GM21423 (cell line): ENCODE measurements around the gene ALOX5.
A peak's percentile ranks its signal among the peaks of the same experiment; 100 is the strongest.

Source experiments
- ATAC-seq: cut with Tn5 transposase; IDR thresholded peaks from one replicate; pipeline ENCODE4 v1.9.1; 2021; ENCODE audit warnings: mild to moderate bottlenecking, moderate library complexity; ENCODE audit not compliant: unreplicated experiment

Gene ALOX5

GRCh38 chr10:45422866-45423659, 49.0 kb downstream of the ALOX5 start:
- no peak for ATAC-seq

DNA sequence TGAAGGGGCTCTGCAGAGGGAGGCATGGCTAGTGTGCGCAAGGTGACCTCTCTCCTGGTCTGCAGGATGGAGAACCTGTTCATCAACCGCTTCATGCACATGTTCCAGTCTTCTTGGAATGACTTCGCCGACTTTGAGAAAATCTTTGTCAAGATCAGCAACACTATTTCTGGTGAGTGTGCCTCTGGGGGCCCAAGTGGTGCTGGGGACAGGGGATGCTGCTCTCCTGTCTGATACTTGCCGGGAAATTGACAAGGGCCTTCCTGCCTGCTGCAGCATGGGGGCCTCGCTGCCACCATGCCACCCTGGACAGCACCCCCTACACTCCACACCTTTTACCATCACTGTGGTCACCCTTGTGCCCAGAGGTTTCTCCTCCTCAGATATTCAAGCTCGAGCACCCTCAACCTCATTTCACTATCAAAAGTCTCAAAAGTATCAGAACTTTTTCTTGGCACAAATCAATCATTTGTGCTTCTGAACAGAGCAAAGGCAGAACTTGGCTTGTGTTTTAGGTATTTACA, 50.0 kb downstream of the ALOX5 start:
- ATAC-seq = no peak

- no peak for ATAC-seq
Observed at GRCh38 chr10:45424668-45425404, 50.8 kb downstream of the ALOX5 start.

GRCh38 chr10:45425621-45426563, 51.9 kb downstream of the ALOX5 start:
- no peak for ATAC-seq

GRCh38 chr10:45427262-45427969, 53.4 kb downstream of the ALOX5 start:
- no peak for ATAC-seq

DNA sequence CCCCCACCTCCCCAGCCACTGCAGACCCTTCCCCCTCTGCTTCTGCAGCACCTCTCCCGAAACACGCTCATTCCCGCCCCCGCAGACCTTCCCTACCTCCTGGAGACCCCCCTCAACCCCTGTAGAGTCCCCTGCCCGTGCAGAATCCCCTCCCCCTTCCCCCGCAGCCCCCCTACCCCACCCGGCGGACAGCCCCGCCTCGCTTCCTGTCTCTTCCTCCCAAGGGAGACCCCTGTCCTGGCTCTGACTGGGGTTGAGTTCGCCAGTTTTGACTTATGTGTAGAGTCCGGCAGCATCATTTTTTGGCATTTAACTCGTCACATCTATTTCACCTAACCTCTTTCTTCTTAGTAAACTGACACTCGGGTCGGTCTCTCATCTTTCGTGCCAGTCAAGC, 54.0 kb downstream of the ALOX5 start:
- ATAC-seq = no peak

DNA sequence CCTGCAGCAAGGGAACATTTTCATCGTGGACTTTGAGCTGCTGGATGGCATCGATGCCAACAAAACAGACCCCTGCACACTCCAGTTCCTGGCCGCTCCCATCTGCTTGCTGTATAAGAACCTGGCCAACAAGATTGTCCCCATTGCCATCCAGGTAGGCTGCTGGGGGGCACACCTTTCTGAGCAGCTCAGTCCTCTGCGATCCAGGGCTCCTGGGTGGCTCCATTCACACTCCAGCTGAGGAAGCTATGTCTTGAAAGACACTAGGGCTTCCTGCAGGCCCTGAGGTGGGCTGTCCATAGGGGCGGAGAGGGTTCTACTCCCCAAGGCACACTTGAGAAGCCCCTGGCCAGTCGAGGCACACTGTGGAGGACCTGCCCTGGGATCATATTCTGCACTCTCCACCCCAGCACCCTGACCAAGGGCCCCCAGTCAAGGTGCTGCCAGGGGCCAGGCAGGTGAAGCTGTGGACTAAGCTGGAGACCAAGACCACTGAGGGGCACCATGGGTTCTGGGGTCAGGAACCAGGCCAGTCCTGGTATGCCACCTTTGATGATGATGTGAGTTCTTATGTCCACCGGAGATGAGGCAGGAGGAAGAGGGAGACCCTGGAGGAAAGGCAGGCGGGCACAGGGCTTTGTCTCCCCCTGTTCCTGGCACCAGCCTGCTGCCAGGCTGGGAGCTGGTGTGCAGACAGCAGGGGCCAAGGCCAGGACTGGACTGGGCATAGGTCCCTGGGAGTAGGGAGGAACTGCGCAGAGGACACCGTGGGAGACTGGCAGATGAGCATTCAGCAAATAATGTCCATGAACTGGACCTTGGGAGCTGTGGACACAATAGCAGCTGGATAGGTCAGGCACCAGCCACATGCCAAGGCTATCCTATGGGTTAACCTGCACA, 54.8 kb downstream of the ALOX5 start:
- no peak for ATAC-seq

DNA sequence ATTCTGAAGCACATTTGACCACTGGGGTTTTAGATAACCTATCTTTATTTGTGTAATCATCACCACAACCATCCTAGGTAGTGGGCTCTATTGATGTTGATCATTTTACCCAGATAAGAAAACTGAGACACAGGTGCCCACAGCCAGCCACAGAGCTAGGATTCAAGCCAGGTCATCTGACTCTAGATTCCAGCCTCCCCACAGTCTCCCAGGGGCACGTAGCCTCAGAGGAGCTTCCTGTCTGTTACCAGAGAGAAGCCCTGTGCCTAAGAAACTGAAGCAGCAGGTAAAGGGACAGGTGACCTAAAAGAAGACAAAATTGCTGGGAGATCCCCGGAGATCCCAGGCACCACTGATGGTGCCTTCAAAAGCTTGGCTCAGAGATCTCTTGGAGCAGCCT, 55.8 kb downstream of the ALOX5 start:
- no peak for ATAC-seq

DNA sequence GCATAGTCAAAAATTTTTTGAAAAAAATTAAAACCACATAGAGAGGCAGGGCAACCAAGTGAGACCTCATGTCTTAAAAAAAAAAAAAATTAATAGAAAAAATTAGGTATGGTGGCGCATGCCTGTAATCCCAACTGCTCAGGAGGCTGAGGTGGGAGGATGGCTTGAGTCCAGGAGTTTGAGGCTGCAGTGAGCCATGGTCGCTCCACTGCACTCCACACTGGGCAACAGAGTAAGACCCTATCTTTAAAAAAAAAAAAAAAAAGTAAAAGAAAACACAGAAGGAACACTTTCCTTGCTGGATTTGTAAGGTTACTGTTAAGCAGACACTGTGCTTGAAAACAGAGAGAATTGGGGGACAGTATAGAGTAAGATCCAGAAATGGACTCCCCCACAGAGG, 58.1 kb downstream of the ALOX5 start:
- no peak for ATAC-seq

DNA sequence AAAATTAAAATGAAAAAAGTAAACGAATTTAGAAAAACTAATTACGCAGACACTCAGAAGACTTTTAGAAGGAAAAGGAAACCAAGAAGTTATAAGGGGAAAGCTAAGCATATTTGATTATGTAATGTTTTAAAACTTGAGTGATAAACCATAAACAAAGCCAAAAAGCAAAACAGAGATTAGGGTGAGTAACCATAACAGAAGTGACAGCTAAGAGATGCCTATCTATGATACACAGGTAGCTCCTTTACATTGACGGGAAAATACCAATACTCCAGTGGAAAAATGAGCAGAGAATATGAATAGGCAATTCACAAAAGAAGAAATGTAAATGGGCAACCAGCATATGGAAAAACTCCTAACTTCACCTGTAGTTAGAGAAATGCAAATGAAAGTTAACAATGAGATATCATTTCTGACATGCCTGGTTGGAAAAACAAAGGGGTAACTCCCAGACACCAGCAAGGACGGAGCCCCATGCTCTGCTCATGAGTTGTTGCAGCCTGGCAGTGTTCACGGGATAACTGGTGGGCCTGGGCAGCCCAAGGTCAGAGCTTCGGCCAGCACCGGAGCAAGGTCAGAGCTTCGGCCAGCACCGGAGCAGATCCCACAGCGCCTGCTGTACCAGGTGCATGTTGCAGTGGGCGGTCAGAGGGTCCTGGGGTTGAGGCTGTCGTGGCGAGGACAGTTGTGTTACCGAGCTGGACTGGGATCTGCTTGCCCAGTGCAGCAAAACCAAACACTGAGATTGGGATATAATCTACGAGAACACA, 58.9 kb downstream of the ALOX5 start:
- ATAC-seq = no peak

DNA sequence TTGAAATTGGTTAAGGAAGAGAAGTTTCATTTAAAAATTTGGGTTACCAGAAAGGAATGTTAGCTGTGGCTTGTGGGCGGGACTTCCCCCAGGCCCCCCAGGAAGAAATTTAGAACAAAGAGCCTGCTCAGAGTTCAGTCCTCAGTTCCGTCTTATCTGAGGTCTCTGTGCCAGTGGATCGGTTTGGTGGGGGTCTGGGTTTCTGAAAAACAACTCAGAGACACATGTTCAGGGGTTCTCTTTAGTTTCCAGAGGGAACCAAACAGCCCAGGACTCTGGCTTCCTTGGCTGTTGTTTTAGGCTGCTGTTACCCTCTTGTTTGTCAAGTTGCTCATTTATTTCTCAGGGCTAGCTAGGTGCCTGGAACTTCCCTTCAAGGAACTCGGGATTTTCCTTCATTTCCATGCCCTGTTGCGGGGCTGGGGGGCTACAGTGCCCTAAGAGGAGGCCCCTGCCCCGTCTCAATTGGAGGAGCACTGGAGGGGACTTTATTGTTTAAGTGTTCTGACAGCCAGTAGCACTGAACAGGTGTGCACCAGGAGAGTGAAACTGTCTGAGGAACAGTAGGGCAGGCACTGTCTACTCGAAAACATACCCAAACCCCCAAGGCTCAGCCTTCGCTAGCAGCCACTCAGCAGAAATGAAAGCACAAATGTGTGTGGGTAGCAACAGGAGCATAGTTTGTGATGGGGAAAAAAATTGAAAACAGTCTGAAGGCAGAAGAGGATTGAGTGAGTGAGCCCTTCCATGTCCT, 59.9 kb downstream of the ALOX5 start:
- ATAC-seq = peak; percentile 91

- no peak for ATAC-seq
Observed at GRCh38 chr10:45437587-45438465, 63.8 kb downstream of the ALOX5 start.

GRCh38 chr10:45438466-45439090, 64.6 kb downstream of the ALOX5 start:
- ATAC-seq = no peak

GRCh38 chr10:45439365-45439764, 65.3 kb downstream of the ALOX5 start:
- no peak for ATAC-seq

DNA sequence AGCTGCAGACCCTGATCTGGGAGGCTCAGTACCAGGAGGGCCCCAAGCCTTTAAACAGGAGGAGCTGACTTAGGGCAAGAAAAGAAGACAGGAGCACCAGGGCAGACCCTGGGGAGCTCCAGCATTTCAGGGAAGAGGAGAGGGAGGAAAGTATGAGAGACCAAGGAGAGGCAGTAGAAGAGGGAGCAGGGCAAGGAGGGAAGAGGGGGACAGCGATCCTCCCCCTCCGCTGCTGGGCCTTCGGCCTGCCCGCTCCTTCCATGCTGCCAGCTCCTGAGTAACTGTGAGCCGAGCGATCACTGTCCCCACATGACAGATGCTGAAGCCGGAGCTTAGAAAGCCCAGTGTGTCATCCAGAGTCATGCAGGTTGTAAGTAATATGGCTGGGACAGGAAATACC, 65.9 kb downstream of the ALOX5 start:
- no peak for ATAC-seq

- no peak for ATAC-seq
Observed at GRCh38 chr10:45440511-45441062, 66.6 kb downstream of the ALOX5 start.
